GM03348 (cell line): ENCODE results near the gene TCP11L1.
"Not testable (repeated sequence)": the region's sequence is repeated elsewhere in the genome, so short reads cannot be mapped to it uniquely, and the experiment has no call there.

Experiments used
- DNase-seq: peaks from one replicate; pipeline ENCODE4 v3.0.0; 2012; ENCODE audit warnings: low spot score

Gene TCP11L1

GRCh38 chr11:33065445-33066178 lies 26.2 kb downstream of the TCP11L1 start:
- DNase-seq, result peak; percentile 81

- no peak for DNase-seq
Measured at GRCh38 chr11:33067294-33067693, 27.9 kb downstream of the TCP11L1 start.

- no peak for DNase-seq
Measured at GRCh38 chr11:33068611-33069340, 29.4 kb downstream of the TCP11L1 start.

GRCh38 chr11:33072465-33072864 lies 33.1 kb downstream of the TCP11L1 start:
- DNase-seq, result no peak

GRCh38 chr11:33083918-33084317 lies 44.5 kb downstream of the TCP11L1 start:
- DNase-seq, result no peak

- DNase-seq, result no peak
Measured at GRCh38 chr11:33086017-33086416, 46.6 kb downstream of the TCP11L1 start.

- DNase-seq, result no peak
Measured at GRCh38 chr11:33089776-33090175, 50.4 kb downstream of the TCP11L1 start.

- no peak for DNase-seq
Measured at GRCh38 chr11:33094157-33094556, 54.8 kb downstream of the TCP11L1 start.

- no peak for DNase-seq
Measured at GRCh38 chr11:33103836-33104235, 64.5 kb downstream of the TCP11L1 start.

GRCh38 chr11:33109294-33109895 lies 70.0 kb downstream of the TCP11L1 start:
- DNase-seq, result no peak

- DNase-seq, result no peak
Measured at GRCh38 chr11:33110083-33110482, 70.7 kb downstream of the TCP11L1 start.

GRCh38 chr11:33116535-33116934 lies 77.2 kb downstream of the TCP11L1 start:
- no peak for DNase-seq

GRCh38 chr11:33122696-33123095 lies 83.3 kb downstream of the TCP11L1 start:
- DNase-seq, result not testable (repeated sequence)
